B cell (primary cell): ENCODE measurements around the gene PIPOX.

Source experiments
- EZH2 ChIP-seq: IDR thresholded peaks from 2 replicates; pipeline ENCODE4 v1.6.1; 2012; ENCODE audit warnings: borderline replicate concordance, low read depth, mild to moderate bottlenecking, moderate library complexity, low read length; ENCODE audit not compliant: insufficient read depth, poor library complexity, severe bottlenecking
- TF ChIP-seq, protein P1 (sequence below): fragments of 200-600 bp; IDR thresholded peaks from one replicate; pipeline ENCODE4 v1.8.0; 2022; ENCODE audit warnings: antibody characterized with exemption, mild to moderate bottlenecking

DNA sequence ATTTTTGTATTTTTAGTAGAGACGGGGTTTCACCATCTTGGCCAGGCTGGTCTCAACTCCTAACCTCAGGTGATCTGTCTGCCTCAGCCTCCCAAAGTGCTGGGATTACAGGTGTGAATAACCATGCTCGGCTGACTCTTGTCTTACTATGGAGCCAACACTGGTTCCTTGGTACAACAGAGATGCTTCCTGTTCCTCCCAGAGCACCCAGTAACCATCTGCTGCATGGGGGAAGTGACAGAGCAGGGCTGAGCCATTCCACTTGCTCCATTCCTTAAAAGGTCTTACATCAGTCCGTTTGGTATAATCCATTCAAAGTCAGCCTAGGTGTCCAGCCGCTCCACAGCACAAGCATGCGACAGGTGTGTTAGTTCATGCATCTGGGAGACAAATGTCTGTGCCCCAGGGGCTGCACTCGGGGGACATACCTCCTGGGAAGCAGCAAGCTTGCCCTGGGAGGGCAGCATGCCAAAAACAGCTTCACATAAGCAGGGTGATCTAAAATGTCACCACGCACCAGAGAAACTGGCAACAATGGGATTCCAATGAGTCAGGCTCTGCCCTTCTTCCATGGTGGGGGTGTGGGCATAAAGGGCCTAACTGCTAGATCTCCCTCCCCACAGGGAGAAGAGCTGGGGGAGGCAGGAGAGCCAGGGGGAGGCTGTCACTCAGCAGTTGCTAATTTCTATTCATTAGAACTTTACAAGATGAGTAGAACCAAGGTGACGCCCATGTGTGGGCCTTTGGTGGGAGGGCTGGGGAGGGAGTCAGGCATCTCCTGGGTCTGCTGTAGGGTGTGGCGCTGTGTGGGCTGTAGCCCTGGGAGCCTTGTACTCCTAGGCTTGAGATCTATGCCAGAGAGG, 35.5 kb downstream of the PIPOX start:
- TF ChIP-seq, protein P1, sequence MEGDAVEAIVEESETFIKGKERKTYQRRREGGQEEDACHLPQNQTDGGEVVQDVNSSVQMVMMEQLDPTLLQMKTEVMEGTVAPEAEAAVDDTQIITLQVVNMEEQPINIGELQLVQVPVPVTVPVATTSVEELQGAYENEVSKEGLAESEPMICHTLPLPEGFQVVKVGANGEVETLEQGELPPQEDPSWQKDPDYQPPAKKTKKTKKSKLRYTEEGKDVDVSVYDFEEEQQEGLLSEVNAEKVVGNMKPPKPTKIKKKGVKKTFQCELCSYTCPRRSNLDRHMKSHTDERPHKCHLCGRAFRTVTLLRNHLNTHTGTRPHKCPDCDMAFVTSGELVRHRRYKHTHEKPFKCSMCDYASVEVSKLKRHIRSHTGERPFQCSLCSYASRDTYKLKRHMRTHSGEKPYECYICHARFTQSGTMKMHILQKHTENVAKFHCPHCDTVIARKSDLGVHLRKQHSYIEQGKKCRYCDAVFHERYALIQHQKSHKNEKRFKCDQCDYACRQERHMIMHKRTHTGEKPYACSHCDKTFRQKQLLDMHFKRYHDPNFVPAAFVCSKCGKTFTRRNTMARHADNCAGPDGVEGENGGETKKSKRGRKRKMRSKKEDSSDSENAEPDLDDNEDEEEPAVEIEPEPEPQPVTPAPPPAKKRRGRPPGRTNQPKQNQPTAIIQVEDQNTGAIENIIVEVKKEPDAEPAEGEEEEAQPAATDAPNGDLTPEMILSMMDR: no peak
- no peak for TF ChIP-seq EZH2
